Sigmoid colon (tissue), 7 donors: ENCODE results near the gene KCNQ1OT1. TPM values are rescaled to one million over a fixed set of nuclear protein-coding genes. Genes with fewer than 3 reads are reported as not detected.

Experiments used
- DNase-seq: peaks from one replicate; pipeline ENCODE4 v3.0.0-alpha.2; 2019
- H3K27ac ChIP-seq, 4 donors: fragments of 200-600 bp; sonication (generic); one replicate each; pipeline ENCODE4 v1.5.1; 2016 to 2019; ENCODE audit warnings: mild to moderate bottlenecking in 1 of 4
- H3K27me3 ChIP-seq, 3 donors: fragments of 200-600 bp; sonication (generic); one replicate each; pipeline ENCODE4 v1.5.1; 2019; ENCODE audit warnings: mild to moderate bottlenecking in 1 of 3
- H3K36me3 ChIP-seq, 4 donors: fragments of 200-600 bp; sonication (generic); one replicate each; pipeline ENCODE4 v1.5.1; 2016 to 2019
- H3K4me1 ChIP-seq, 4 donors: fragments of 200-600 bp; sonication (generic); one replicate each; pipeline ENCODE4 v1.5.1; 2017 to 2019
- H3K4me3 ChIP-seq, 4 donors: fragments of 200-600 bp; sonication (generic); one replicate each; pipeline ENCODE4 v1.5.1; 2017 to 2019; ENCODE audit warnings: mild to moderate bottlenecking in 2 of 4, moderate library complexity in 1 of 4
- H3K9me3 ChIP-seq, 4 donors: fragments of 200-600 bp in 3 of 4; sonication (generic) in 3 of 4; one replicate each; pipeline versions ENCODE4 v1.5.1 to v1.6.1; 2013 to 2019
- CTCF ChIP-seq, 4 experiments: fragments of 450-650 bp in 3 of 4; fragments of 200-600 bp in 1 of 4; IDR thresholded peaks; one replicate each; pipeline ENCODE4 v1.5.1; 2016 to 2019; ENCODE audit warnings: antibody characterized with exemption in 4 of 4, mild to moderate bottlenecking in 3 of 4, moderate library complexity in 2 of 4
- EP300 ChIP-seq, 4 donors: sonication (generic); formaldehyde crosslinking; IDR thresholded peaks; one replicate each; pipeline ENCODE4 v1.6.1; 2017; ENCODE audit warnings: antibody characterized with exemption in 4 of 4
- POLR2A ChIP-seq, 2 donors: fragments of 450-650 bp; IDR thresholded peaks; one replicate each; pipeline ENCODE4 v1.6.1; 2016; ENCODE audit warnings: antibody characterized with exemption in 2 of 2, mild to moderate bottlenecking in 2 of 2, moderate library complexity in 2 of 2
- POLR2AphosphoS5 ChIP-seq, 4 donors: sonication (generic); formaldehyde crosslinking; IDR thresholded peaks; one replicate each; pipeline ENCODE4 v1.6.1; 2017; ENCODE audit warnings: antibody characterized with exemption in 4 of 4
- WGBS, 2 donors: extraction: QIAGEN DNeasy Blood & Tissue Kit; methylation state at CpG; one replicate each; pipeline ENCODE4 v1.1.7; 2013; 5-methylcytosine and 5-hydroxymethylcytosine counted together
- intact Hi-C: fragments of 100-400 bp; cut with DNase I; formaldehyde crosslinking; loops from one replicate; pipeline ENCODE4 v1.15.1; 2023
- polyA plus RNA-seq, 3 donors: library from polyadenylated mRNA; stranded (reverse); fragments of 200-250 nt; gene quantifications; one replicate each; pipeline ENCODE4 v1.2.3, GENCODE V29; 2013
- total RNA-seq, 4 donors: library from RNA; depleted of rRNA; stranded (reverse); fragments of >200 nt; gene quantifications; one replicate each; pipeline ENCODE4 v1.1.0, GENCODE V29; 2016
- donor health status: healthy with polysubstance abuse.
- donor health status: Bipolar disorder and iron deficiency.
- donor health status: healthy.

KCNQ1OT1 gene
- total and polyA plus RNA-seq, 7 donors = under 0.01 to 3.6 (median 0.99) TPM

- intact Hi-C loops = no loop called here
- Histone ChIP-seq H3K4me1 (peaks cover 0 to 15% (median 0%) of the 10 kb centered on the region in 4 donors), H3K36me3 (no peaks in the 10 kb centered on the region), H3K27ac (peak overlapping the region in 1 of 4 donors; percentile 65), H3K9me3 (no peaks in the 10 kb centered on the region), H3K27me3 (no peaks in the 10 kb centered on the region), H3K4me3 (no peak overlapping the region)
- TF ChIP-seq POLR2A (IDR thresholded peaks at IDR 0.05) (no peak), EP300 (IDR thresholded peaks at IDR 0.05) (no peak)
- DNase-seq = peak; percentile 58
- 91 to 92% methylated on average over 20 of the region's 20 CpGs for WGBS, 2 donors
These were observed 43.0 kb upstream of the KCNQ1OT1 start for GRCh38 chr11:2742611-2743426.

GRCh38 chr11:2742201-2742600, 42.4 kb upstream of the KCNQ1OT1 start:
- H3K9me3 ChIP-seq = no peaks in the 10 kb centered on the region
- peak; percentile 62 for DNase-seq
- peak overlapping the region in 1 of 4 donors; percentile 65 for H3K27ac ChIP-seq
- H3K4me1 ChIP-seq = peaks cover 0 to 15% (median 0%) of the 10 kb centered on the region in 4 donors
- intact Hi-C loops = no loop called here
- no peaks in the 10 kb centered on the region for H3K36me3 ChIP-seq
- 92 to 94% methylated on average over 5 of the region's 5 CpGs for WGBS, 2 donors
- no peaks in the 10 kb centered on the region for H3K27me3 ChIP-seq
- TF ChIP-seq EP300 (IDR thresholded peaks at IDR 0.05) (no peak), CTCF (IDR thresholded peaks at IDR 0.05) (no peak), POLR2AphosphoS5 (IDR thresholded peaks at IDR 0.05) (no peak), POLR2A (IDR thresholded peaks at IDR 0.05) (no peak)
- no peak overlapping the region for H3K4me3 ChIP-seq

- 67 to 76% methylated on average over 18 of the region's 18 CpGs for WGBS, 2 donors
- TF ChIP-seq EP300 (IDR thresholded peaks at IDR 0.05) (no peak), POLR2AphosphoS5 (IDR thresholded peaks at IDR 0.05) (no peak), POLR2A (IDR thresholded peaks at IDR 0.05) (no peak), CTCF (IDR thresholded peaks at IDR 0.05) (no peak)
- H3K27me3 ChIP-seq = no peaks in the 10 kb centered on the region
- H3K9me3 ChIP-seq = no peaks in the 10 kb centered on the region
- no peak overlapping the region for H3K4me3 ChIP-seq
- intact Hi-C loops = no loop called here
- H3K36me3 ChIP-seq = no peaks in the 10 kb centered on the region
- H3K27ac ChIP-seq = peak overlapping the region in 3 of 4 donors; percentile 14 to 65 (median 20)
- H3K4me1 ChIP-seq = peaks cover 0 to 15% (median 0%) of the 10 kb centered on the region in 4 donors
- peak; percentile 65 for DNase-seq
These were observed 41.8 kb upstream of the KCNQ1OT1 start for GRCh38 chr11:2741377-2742131.

GRCh38 chr11:2741006-2741376, 41.2 kb upstream of the KCNQ1OT1 start:
- TF ChIP-seq POLR2A (IDR thresholded peaks at IDR 0.05) (no peak), POLR2AphosphoS5 (IDR thresholded peaks at IDR 0.05) (no peak)
- no peaks in the 10 kb centered on the region for H3K9me3 ChIP-seq
- H3K4me3 ChIP-seq = no peak overlapping the region
- H3K36me3 ChIP-seq = no peaks in the 10 kb centered on the region
- 90 to 92% methylated on average over 7 of the region's 7 CpGs for WGBS, 2 donors
- DNase-seq = peak; percentile 57
- H3K27ac ChIP-seq = peak overlapping the region in 1 of 4 donors; percentile 65
- peaks cover 0 to 15% (median 0%) of the 10 kb centered on the region in 4 donors for H3K4me1 ChIP-seq
- intact Hi-C loops = no loop called here
- H3K27me3 ChIP-seq = no peaks in the 10 kb centered on the region

GRCh38 chr11:2740275-2740940, 40.6 kb upstream of the KCNQ1OT1 start:
- intact Hi-C loops = no loop called here
- WGBS, 2 donors = 61 to 76% methylated on average over 17 of the region's 17 CpGs
- Histone ChIP-seq H3K4me3 (no peak overlapping the region), H3K27ac (no peak overlapping the region), H3K9me3 (no peaks in the 10 kb centered on the region), H3K27me3 (no peaks in the 10 kb centered on the region), H3K36me3 (no peaks in the 10 kb centered on the region), H3K4me1 (peaks cover 0 to 15% (median 0%) of the 10 kb centered on the region in 4 donors)
- TF ChIP-seq CTCF (IDR thresholded peaks at IDR 0.05) (no peak), POLR2A (IDR thresholded peaks at IDR 0.05) (no peak), EP300 (IDR thresholded peaks at IDR 0.05) (no peak), POLR2AphosphoS5 (IDR thresholded peaks at IDR 0.05) (no peak)
- no peak for DNase-seq
